T-helper 22 cell (primary cell): ENCODE measurements around the gene TRIO.
"Not testable (repeated sequence)": the region's sequence is repeated elsewhere in the genome, so short reads cannot be mapped to it uniquely, and the experiment has no call there.

Source experiments
- DNase-seq: peaks from one replicate; pipeline ENCODE4 v3.0.0-alpha.2; 2020; ENCODE audit warnings: low read depth

TRIO gene

GRCh38 chr5:14510156-14510734, 367.1 kb downstream of the TRIO start:
- no peak for DNase-seq

GRCh38 chr5:14510880-14511279, 367.7 kb downstream of the TRIO start:
- DNase-seq, result no peak

- DNase-seq, result no peak
These were observed 369.4 kb downstream of the TRIO start for GRCh38 chr5:14512574-14512973.

GRCh38 chr5:14513266-14513665, 370.1 kb downstream of the TRIO start:
- DNase-seq, result no peak

- DNase-seq, result no peak
These were observed 373.8 kb downstream of the TRIO start for GRCh38 chr5:14516901-14517300.

- no peak for DNase-seq
These were observed 375.5 kb downstream of the TRIO start for GRCh38 chr5:14518638-14519037.

- no peak for DNase-seq
These were observed 378.6 kb downstream of the TRIO start for GRCh38 chr5:14521748-14522147.

GRCh38 chr5:14522721-14523120, 379.6 kb downstream of the TRIO start:
- no peak for DNase-seq

- DNase-seq, result no peak
These were observed 380.3 kb downstream of the TRIO start for GRCh38 chr5:14523243-14524034.

- DNase-seq, result no peak
These were observed 382.3 kb downstream of the TRIO start for GRCh38 chr5:14525397-14525796.

- DNase-seq, result no peak
These were observed 383.4 kb downstream of the TRIO start for GRCh38 chr5:14526493-14526892.

GRCh38 chr5:14528115-14528514, 385.0 kb downstream of the TRIO start:
- no peak for DNase-seq

- DNase-seq, result no peak
These were observed 385.8 kb downstream of the TRIO start for GRCh38 chr5:14528926-14529325.

GRCh38 chr5:14531668-14532067, 388.5 kb downstream of the TRIO start:
- DNase-seq, result no peak

- no peak for DNase-seq
These were observed 389.0 kb downstream of the TRIO start for GRCh38 chr5:14532180-14532579.

- no peak for DNase-seq
These were observed 391.6 kb downstream of the TRIO start for GRCh38 chr5:14534773-14535172.

GRCh38 chr5:14545308-14545707, 402.2 kb downstream of the TRIO start:
- no peak for DNase-seq

- DNase-seq, result no peak
These were observed 402.7 kb downstream of the TRIO start for GRCh38 chr5:14545862-14546261.

GRCh38 chr5:14547666-14548065, 404.5 kb downstream of the TRIO start:
- no peak for DNase-seq

- no peak for DNase-seq
These were observed 408.1 kb downstream of the TRIO start for GRCh38 chr5:14551211-14551610.

- no peak for DNase-seq
These were observed 408.9 kb downstream of the TRIO start for GRCh38 chr5:14552017-14552416.

GRCh38 chr5:14554288-14554687, 411.1 kb downstream of the TRIO start:
- not testable (repeated sequence) for DNase-seq

GRCh38 chr5:14556015-14556414, 412.9 kb downstream of the TRIO start:
- DNase-seq, result no peak

GRCh38 chr5:14557203-14557770, 414.1 kb downstream of the TRIO start:
- DNase-seq, result no peak
